ENCODE results near the gene SLC38A6. TPM values are rescaled to one million over a fixed set of nuclear protein-coding genes. Genes with fewer than 3 reads are reported as not detected.
"Not testable (repeated sequence)": the region's sequence is repeated elsewhere in the genome, so short reads cannot be mapped to it uniquely, and the experiment has no call there.

The SLC38A6 gene
- total RNA-seq, 1 donor from 2014 or later: 14.1 TPM

DNA sequence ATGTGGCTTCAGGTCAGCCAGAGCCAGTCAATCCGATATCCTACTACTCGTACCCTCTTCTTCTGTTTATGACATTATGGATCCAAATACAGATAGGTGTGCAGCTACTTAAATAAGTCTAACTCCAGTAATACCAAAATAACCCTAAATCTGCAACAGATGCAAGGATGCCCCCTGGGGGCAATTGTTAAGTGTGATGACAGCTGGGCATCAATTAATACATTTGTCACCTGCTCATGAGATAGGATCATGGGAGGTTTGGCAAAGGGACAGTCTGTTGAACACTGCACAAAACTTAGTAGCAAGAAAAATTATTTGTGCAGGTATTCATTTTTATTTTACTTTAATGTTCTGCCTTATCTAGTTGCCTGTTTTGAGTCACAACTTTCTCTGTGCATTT, 83.2 kb downstream of the SLC38A6 start:
- DNase-seq (ENCODE audit: low read depth): no peak
- TF ChIP-seq, protein P1, sequence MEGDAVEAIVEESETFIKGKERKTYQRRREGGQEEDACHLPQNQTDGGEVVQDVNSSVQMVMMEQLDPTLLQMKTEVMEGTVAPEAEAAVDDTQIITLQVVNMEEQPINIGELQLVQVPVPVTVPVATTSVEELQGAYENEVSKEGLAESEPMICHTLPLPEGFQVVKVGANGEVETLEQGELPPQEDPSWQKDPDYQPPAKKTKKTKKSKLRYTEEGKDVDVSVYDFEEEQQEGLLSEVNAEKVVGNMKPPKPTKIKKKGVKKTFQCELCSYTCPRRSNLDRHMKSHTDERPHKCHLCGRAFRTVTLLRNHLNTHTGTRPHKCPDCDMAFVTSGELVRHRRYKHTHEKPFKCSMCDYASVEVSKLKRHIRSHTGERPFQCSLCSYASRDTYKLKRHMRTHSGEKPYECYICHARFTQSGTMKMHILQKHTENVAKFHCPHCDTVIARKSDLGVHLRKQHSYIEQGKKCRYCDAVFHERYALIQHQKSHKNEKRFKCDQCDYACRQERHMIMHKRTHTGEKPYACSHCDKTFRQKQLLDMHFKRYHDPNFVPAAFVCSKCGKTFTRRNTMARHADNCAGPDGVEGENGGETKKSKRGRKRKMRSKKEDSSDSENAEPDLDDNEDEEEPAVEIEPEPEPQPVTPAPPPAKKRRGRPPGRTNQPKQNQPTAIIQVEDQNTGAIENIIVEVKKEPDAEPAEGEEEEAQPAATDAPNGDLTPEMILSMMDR (conservative IDR thresholded peaks at IDR 0.05; ENCODE audit: low read depth, low read length): peak; percentile 29
- no peak overlapping the region for H3K4me3 ChIP-seq (ENCODE audit: low read depth, low read length)

DNA sequence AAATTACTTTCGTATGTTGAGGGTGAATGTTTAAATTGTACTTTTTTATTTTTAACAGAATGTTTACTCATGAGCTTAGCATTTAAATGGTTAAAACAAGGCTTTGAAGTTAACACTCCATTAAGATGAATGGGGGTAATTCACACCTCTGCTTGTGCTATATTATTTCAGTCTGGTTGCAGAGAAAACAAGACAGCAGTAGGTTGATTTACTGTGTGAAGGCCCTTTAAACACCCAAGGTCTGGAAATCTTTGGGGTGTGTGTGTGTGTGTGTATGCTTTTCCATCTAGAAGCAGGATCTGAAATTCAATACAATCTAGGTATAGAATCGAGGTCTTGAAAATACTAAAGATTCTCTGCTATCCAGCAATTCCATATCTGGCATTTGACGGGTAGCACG, 83.8 kb downstream of the SLC38A6 start:
- no peak for DNase-seq (ENCODE audit: low read depth)
- TF ChIP-seq, protein P1 (conservative IDR thresholded peaks at IDR 0.05; ENCODE audit: low read depth, low read length): no peak
- no peak overlapping the region for H3K4me3 ChIP-seq (ENCODE audit: low read depth, low read length)

DNA sequence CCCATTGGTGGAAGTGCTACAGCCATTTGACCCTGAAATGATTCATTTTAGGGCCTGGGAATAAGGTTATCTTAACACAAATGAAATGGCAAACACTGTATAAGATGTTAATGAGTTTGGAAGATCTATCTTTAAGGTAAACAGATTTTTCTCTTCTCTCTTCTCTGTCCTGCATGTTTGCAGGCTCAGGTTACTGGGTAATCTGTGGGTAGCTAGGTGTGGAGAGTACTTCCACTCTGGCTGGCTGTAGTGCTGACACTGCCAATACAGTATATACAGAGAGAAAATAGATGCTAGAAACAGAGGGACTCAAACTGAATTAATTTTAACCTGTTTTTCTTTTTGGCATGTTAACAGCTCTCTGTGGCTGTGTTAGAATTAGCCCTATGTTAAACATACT, 84.6 kb downstream of the SLC38A6 start:
- DNase-seq (ENCODE audit: low read depth): no peak
- H3K4me3 ChIP-seq (ENCODE audit: low read depth, low read length): no peak overlapping the region
- TF ChIP-seq, protein P1 (conservative IDR thresholded peaks at IDR 0.05; ENCODE audit: low read depth, low read length): no peak

DNA sequence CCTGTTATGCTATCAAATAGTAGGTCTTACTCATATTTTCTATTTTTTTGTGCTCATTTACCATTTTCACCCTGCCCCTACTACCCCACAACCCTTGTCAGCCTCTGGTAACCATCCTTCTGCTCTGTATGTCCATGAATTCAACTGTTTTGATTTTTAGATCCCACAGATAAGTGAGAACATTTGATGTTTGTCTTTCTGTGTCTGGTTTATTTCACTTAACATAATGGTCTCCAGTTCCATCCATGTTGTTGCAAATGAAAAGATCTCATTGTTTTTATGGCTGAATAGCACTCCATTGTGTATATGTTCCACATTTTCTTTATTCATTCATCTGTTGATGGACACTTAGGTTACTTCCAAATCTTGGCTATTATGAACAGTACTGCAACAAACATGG, 91.4 kb downstream of the SLC38A6 start:
- not testable (repeated sequence) for DNase-seq (ENCODE audit: low read depth); H3K4me3 ChIP-seq (ENCODE audit: low read depth, low read length)

DNA sequence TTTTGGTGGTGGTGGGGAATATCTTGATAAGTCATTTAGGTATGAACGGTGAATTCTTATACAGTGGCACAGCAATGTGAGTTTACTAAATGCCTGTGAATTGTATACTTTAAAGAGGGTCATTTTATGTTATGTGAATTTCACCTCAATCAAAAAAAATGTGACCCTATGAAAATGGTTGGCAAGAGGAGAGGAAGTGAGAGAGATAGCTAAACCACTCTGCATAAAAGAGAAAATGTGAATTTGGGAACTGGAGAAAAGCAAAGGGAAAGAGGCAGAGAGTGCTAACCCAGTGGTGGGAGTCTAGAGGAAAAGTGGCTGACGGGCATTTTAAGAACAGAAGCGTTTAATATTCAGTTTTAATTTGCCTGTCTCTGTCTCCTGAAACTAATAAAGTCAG, 93.8 kb downstream of the SLC38A6 start:
- TF ChIP-seq, protein P1 (conservative IDR thresholded peaks at IDR 0.05; ENCODE audit: low read depth, low read length): no peak
- no peak for DNase-seq (ENCODE audit: low read depth)
- H3K4me3 ChIP-seq (ENCODE audit: low read depth, low read length): no peak overlapping the region

DNA sequence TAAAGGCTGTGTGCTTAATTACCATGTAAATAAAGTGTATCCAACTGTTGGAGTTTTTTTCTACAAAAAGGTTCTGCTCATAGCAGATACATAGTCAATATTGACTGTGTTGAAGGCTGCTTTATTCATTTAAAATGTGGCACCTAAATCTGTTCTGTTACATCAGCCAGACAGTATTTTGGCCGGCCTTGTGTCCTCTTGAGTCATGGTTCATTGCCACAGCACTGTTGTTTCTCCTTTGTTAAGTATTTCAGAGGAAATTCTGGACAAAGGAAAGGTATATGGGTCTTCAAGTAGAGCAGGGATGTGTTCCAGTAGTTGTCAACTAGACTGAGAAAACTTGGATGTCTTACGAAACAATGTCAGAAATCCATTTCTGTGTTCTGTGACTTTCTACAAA, 95.5 kb downstream of the SLC38A6 start:
- TF ChIP-seq, protein P1 (conservative IDR thresholded peaks at IDR 0.05; ENCODE audit: low read depth, low read length): no peak
- no peak for DNase-seq (ENCODE audit: low read depth)
- H3K4me3 ChIP-seq (ENCODE audit: low read depth, low read length): no peak overlapping the region

DNA sequence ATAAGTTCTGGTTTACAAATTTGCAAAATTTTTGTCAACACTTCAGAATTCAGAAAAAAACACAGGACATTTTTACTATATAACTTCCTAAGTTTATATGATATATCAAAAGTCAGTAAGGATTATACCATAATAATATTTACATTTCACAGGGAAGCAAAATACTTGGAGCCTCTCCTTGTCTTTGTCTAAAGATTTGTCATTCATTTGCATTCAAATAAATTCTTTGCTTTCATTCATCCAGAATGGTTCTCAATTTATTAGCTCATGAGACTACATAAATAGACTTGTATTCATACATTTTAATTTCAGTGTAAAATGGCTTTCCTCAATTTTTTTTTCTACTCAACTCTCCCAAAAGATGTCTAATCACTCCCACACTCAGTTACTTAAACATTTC, 96.4 kb downstream of the SLC38A6 start:
- H3K4me3 ChIP-seq (ENCODE audit: low read depth, low read length): no peak overlapping the region
- no peak for DNase-seq (ENCODE audit: low read depth)
- TF ChIP-seq, protein P1 (conservative IDR thresholded peaks at IDR 0.05; ENCODE audit: low read depth, low read length): no peak

Data from epithelial cell of proximal tubule (primary cell).